Loucy (cell line): Measurements from ENCODE around the gene SIL1.

Source experiments
- H2AFZ ChIP-seq: fragments of 200-600 bp; sonication (generic); 2 replicates; pipeline ENCODE4 v1.6.0; 2016; ENCODE audit warnings: antibody characterized with exemption, mild to moderate bottlenecking, low read length, moderate library complexity
- H3F3A ChIP-seq: fragments of 200-600 bp; 2 replicates; pipeline ENCODE4 v1.6.0; 2016; ENCODE audit warnings: antibody characterized with exemption, low read depth, mild to moderate bottlenecking
- H3K27me3 ChIP-seq: fragments of 200-600 bp; sonication (generic); 2 replicates; pipeline ENCODE4 v1.6.1; 2014; ENCODE audit warnings: low read length, mild to moderate bottlenecking; ENCODE audit not compliant: insufficient read depth, poor library complexity, severe bottlenecking
- H3K36me3 ChIP-seq: fragments of 200-600 bp; sonication (generic); 2 replicates; pipeline ENCODE4 v1.6.1; 2016; ENCODE audit warnings: low read length; ENCODE audit not compliant: insufficient read depth
- H3K4me1 ChIP-seq: fragments of 200-600 bp; sonication (generic); 2 replicates; pipeline ENCODE4 v1.5.1; 2014; ENCODE audit warnings: low read length, mild to moderate bottlenecking; ENCODE audit not compliant: insufficient read depth, poor library complexity, severe bottlenecking
- H3K4me2 ChIP-seq: fragments of 200-600 bp; sonication (generic); 2 replicates; pipeline ENCODE4 v1.6.0; 2014; ENCODE audit warnings: antibody characterized with exemption, low read length, low read depth, mild to moderate bottlenecking; ENCODE audit not compliant: poor library complexity, severe bottlenecking
- H3K4me3 ChIP-seq: fragments of 200-600 bp; sonication (generic); 2 replicates; pipeline ENCODE4 v1.5.1; 2014; ENCODE audit warnings: low read length, mild to moderate bottlenecking, mixed read lengths; ENCODE audit not compliant: poor library complexity, severe bottlenecking
- H3K79me2 ChIP-seq: fragments of 200-600 bp; sonication (generic); 2 replicates; pipeline ENCODE4 v1.6.1; 2014; ENCODE audit warnings: low read length; ENCODE audit not compliant: insufficient read depth
- H3K9ac ChIP-seq: fragments of 200-600 bp; sonication (generic); 2 replicates; pipeline ENCODE4 v1.6.0; 2014; ENCODE audit warnings: mild to moderate bottlenecking, low read depth, low read length, moderate library complexity; ENCODE audit not compliant: poor library complexity, severe bottlenecking
- H3K9me2 ChIP-seq: fragments of 200-600 bp; sonication (generic); replicated peaks from 2 replicates; pipeline ENCODE4 v1.6.1; 2016; ENCODE audit warnings: low read depth, low read length, mixed read lengths
- H3K9me3 ChIP-seq: fragments of 200-600 bp; sonication (generic); 2 replicates; pipeline ENCODE4 v1.6.1; 2014; ENCODE audit warnings: mild to moderate bottlenecking, antibody characterized with exemption, low read length, low read depth; ENCODE audit not compliant: insufficient read depth
- H4K20me1 ChIP-seq: fragments of 200-600 bp; sonication (generic); 2 replicates; pipeline ENCODE4 v1.6.0; 2014; ENCODE audit warnings: antibody characterized with exemption, low read length, mild to moderate bottlenecking; ENCODE audit not compliant: insufficient read depth, poor library complexity, severe bottlenecking
- EZH2phosphoT487 ChIP-seq: fragments of 200-600 bp; IDR thresholded peaks from 2 replicates; pipeline ENCODE4 v1.6.1; 2018; ENCODE audit warnings: antibody characterized with exemption, mild to moderate bottlenecking, moderate library complexity, borderline replicate concordance
- TF ChIP-seq, protein P1 (sequence below): fragments of 200-600 bp; sonication (generic); conservative IDR thresholded peaks from 2 replicates; pipeline ENCODE4 v1.5.1; 2014; ENCODE audit warnings: mild to moderate bottlenecking, antibody characterized with exemption, low read length

The SIL1 gene

DNA sequence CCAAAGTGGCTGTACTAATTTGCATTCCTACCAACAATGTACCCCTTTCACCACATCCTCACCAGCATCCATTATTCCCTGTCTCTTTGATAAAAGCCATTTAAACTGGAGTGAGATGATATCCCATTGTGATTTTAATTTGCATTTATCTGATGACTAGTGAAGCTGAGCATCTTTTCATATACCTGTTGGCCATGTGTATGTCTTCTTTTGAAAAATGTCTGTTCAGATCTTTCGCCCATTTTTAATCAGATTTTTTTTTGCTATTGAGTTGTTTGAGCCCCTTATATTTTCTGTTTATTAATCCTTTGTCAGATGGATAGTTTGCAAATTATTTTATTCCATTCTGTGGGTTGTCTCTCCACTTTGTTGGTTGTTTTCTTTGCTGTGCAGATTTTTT, 202.0 kb downstream of the SIL1 start:
- Histone ChIP-seq H3K36me3 (no peaks in the 10 kb centered on the region), H3K79me2 (no peaks in the 10 kb centered on the region), H3F3A (no peaks in the 10 kb centered on the region), H3K27me3 (no peaks in the 10 kb centered on the region), H3K9me2 (no peaks in the 10 kb centered on the region), H3K9ac (no peak overlapping the region), H3K9me3 (no peaks in the 10 kb centered on the region), H3K4me2 (no peak overlapping the region), H3K4me3 (no peak overlapping the region), H4K20me1 (no peaks in the 10 kb centered on the region), H3K4me1 (no peaks in the 10 kb centered on the region), H2AFZ (no peak overlapping the region)
- TF ChIP-seq, protein P1, sequence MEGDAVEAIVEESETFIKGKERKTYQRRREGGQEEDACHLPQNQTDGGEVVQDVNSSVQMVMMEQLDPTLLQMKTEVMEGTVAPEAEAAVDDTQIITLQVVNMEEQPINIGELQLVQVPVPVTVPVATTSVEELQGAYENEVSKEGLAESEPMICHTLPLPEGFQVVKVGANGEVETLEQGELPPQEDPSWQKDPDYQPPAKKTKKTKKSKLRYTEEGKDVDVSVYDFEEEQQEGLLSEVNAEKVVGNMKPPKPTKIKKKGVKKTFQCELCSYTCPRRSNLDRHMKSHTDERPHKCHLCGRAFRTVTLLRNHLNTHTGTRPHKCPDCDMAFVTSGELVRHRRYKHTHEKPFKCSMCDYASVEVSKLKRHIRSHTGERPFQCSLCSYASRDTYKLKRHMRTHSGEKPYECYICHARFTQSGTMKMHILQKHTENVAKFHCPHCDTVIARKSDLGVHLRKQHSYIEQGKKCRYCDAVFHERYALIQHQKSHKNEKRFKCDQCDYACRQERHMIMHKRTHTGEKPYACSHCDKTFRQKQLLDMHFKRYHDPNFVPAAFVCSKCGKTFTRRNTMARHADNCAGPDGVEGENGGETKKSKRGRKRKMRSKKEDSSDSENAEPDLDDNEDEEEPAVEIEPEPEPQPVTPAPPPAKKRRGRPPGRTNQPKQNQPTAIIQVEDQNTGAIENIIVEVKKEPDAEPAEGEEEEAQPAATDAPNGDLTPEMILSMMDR, result no peak

DNA sequence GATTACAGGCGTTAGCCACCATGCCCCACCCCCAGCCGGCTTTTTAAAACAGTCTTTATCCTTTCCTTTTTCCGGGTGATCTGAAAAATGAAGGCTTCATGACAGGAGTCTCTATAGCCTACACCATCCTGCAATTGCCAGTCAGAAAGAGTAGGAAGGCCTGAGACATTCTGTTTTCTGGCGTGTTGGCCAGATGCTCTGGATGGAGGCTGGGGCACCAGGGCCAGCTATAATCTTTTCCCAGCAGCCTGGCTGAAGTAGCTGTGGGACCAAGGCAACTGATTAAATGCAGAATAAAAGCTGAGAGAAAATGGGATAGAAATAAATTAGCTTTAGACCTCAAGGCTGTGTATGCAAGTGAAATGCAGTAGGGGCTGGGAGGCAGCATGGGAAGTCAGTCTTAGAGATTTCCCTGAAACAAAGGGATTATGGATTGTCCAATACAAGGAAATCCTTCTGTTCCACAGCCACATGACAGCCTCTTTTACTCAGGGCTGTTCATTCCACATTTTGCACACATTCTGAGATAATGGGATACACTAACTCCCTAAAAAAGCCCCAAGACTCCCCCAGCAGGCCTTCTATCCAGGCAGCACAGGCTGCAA, 207.1 kb downstream of the SIL1 start:
- TF ChIP-seq, protein P1, result no peak
- no peak for TF ChIP-seq EZH2phosphoT487
- no peaks in the 10 kb centered on the region for H3K79me2 ChIP-seq
- no peaks in the 10 kb centered on the region for H4K20me1 ChIP-seq
- H3K4me2 ChIP-seq, result no peak overlapping the region
- no peaks in the 10 kb centered on the region for H3K27me3 ChIP-seq
- H3K9me2 ChIP-seq, result no peaks in the 10 kb centered on the region
- no peaks in the 10 kb centered on the region for H3F3A ChIP-seq
- H3K9ac ChIP-seq, result no peak overlapping the region
- H2AFZ ChIP-seq, result no peak overlapping the region
- H3K9me3 ChIP-seq, result no peaks in the 10 kb centered on the region
- H3K4me3 ChIP-seq, result no peak overlapping the region
- H3K4me1 ChIP-seq, result no peaks in the 10 kb centered on the region
- H3K36me3 ChIP-seq, result no peaks in the 10 kb centered on the region

DNA sequence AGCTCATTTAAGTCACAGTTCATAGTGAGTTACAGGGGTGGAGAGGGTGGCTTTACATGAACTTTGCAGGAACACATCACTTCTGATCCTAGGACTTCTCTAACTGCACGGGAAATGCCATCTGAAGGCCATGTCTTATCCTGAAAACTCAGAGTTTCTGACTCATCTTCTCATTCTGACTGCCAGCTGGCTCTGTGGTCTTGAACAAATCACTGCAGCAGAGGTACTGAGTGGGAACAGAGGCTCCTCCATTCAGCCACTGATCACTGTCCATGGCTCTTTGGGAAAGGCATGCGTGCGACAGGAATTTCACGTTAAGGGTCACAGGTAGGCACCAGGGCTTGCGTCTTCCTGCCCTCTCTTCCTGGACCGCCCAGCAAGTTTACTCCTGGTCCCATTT, 208.4 kb downstream of the SIL1 start:
- Histone ChIP-seq H2AFZ (no peak overlapping the region), H3K9me3 (no peaks in the 10 kb centered on the region), H3K4me2 (no peak overlapping the region), H3K9me2 (no peaks in the 10 kb centered on the region), H3K4me3 (no peak overlapping the region), H3K27me3 (no peaks in the 10 kb centered on the region), H3K79me2 (no peaks in the 10 kb centered on the region), H3F3A (no peaks in the 10 kb centered on the region), H3K4me1 (peaks cover 10% of the 10 kb centered on the region), H4K20me1 (no peaks in the 10 kb centered on the region), H3K36me3 (no peaks in the 10 kb centered on the region), H3K9ac (no peak overlapping the region)
- TF ChIP-seq, protein P1, result no peak
- no peak for TF ChIP-seq EZH2phosphoT487
